Colon (tissue), 2 donors: ENCODE data around the gene PUM1.

Experiments
- FAIRE-seq: peaks from 2 replicates; lab custom pipeline; 2012; peaks lifted over from hg19 to GRCh38; lab: Jason Lieb, UNC
- donor health status: control.
- donor health status: control.

PUM1 gene

GRCh38 chr1:31029026-31029425 is 36.5 kb downstream of the PUM1 start:
- no peak for FAIRE-seq

- no peak for FAIRE-seq
Observed at GRCh38 chr1:31027693-31028526, 37.6 kb downstream of the PUM1 start.

- FAIRE-seq: no peak
Observed at GRCh38 chr1:31022259-31022658, 43.3 kb downstream of the PUM1 start.

- FAIRE-seq: no peak
Observed at GRCh38 chr1:31020007-31020790, 45.3 kb downstream of the PUM1 start.

GRCh38 chr1:31019401-31019800 is 46.1 kb downstream of the PUM1 start:
- FAIRE-seq: no peak

- FAIRE-seq: no peak
Observed at GRCh38 chr1:31016868-31017267, 48.6 kb downstream of the PUM1 start.

- FAIRE-seq: no peak
Observed at GRCh38 chr1:31013187-31013864, 52.2 kb downstream of the PUM1 start.

- FAIRE-seq: no peak
Observed at GRCh38 chr1:31012210-31012924, 53.1 kb downstream of the PUM1 start.

- FAIRE-seq: no peak
Observed at GRCh38 chr1:31011719-31012118, 53.8 kb downstream of the PUM1 start.

GRCh38 chr1:31010086-31010989 is 55.2 kb downstream of the PUM1 start:
- no peak for FAIRE-seq

- no peak for FAIRE-seq
Observed at GRCh38 chr1:31007462-31007991, 58.0 kb downstream of the PUM1 start.

- FAIRE-seq: no peak
Observed at GRCh38 chr1:31006747-31007146, 58.8 kb downstream of the PUM1 start.

- FAIRE-seq: no peak
Observed at GRCh38 chr1:31005617-31006166, 59.8 kb downstream of the PUM1 start.

- FAIRE-seq: no peak
Observed at GRCh38 chr1:31005198-31005597, 60.3 kb downstream of the PUM1 start.

GRCh38 chr1:31004231-31004621 is 61.3 kb downstream of the PUM1 start:
- FAIRE-seq: no peak

GRCh38 chr1:31003613-31004230 is 61.8 kb downstream of the PUM1 start:
- no peak for FAIRE-seq

- FAIRE-seq: no peak
Observed at GRCh38 chr1:31000301-31000700, 65.2 kb downstream of the PUM1 start.

- no peak for FAIRE-seq
Observed at GRCh38 chr1:30998887-30999286, 66.6 kb downstream of the PUM1 start.

GRCh38 chr1:30998171-30998570 is 67.3 kb downstream of the PUM1 start:
- FAIRE-seq: no peak

- no peak for FAIRE-seq
Observed at GRCh38 chr1:30997463-30998057, 68.0 kb downstream of the PUM1 start.
